Karpas-422 (cell line): ENCODE measurements around the gene ATL1. TPM values are rescaled to one million over a fixed set of nuclear protein-coding genes. Genes with fewer than 3 reads are reported as not detected.

Experiments used
- DNase-seq: peaks from one replicate; pipeline ENCODE4 v3.0.0-alpha.2; 2015
- H2AFZ ChIP-seq: fragments of 200-600 bp; sonication (generic); 2 replicates; pipeline ENCODE4 v1.6.1; 2014; ENCODE audit warnings: antibody characterized with exemption, low read length, mixed read lengths
- H3K27ac ChIP-seq: fragments of 200-600 bp; sonication (generic); 2 replicates; pipeline ENCODE4 v1.5.1; 2014; ENCODE audit warnings: mild to moderate bottlenecking, low read length, moderate library complexity
- H3K27me3 ChIP-seq: fragments of 200-600 bp; sonication (generic); 2 replicates; pipeline ENCODE4 v1.6.1; 2014; ENCODE audit warnings: low read length, mixed read lengths
- H3K36me3 ChIP-seq: fragments of 200-600 bp; sonication (generic); 2 replicates; pipeline ENCODE4 v1.6.1; 2014; ENCODE audit warnings: low read length, mixed read lengths; ENCODE audit not compliant: insufficient read depth
- H3K4me1 ChIP-seq: fragments of 200-600 bp; sonication (generic); 2 replicates; pipeline ENCODE4 v1.6.1; 2014; ENCODE audit warnings: mild to moderate bottlenecking, low read length, mixed read lengths
- H3K4me2 ChIP-seq: fragments of 200-600 bp; sonication (generic); 2 replicates; pipeline ENCODE4 v1.6.1; 2014; ENCODE audit warnings: low read length, low read depth, mild to moderate bottlenecking; ENCODE audit not compliant: poor library complexity, severe bottlenecking
- H3K4me3 ChIP-seq: fragments of 200-600 bp; sonication (generic); 2 replicates; pipeline ENCODE4 v1.5.1; 2014; ENCODE audit warnings: mild to moderate bottlenecking, antibody characterized with exemption, low read length, mixed read lengths
- H3K79me2 ChIP-seq: fragments of 200-600 bp; sonication (generic); 2 replicates; pipeline ENCODE4 v1.6.1; 2014; ENCODE audit warnings: mild to moderate bottlenecking, low read length, mixed read lengths
- H3K9ac ChIP-seq: fragments of 200-600 bp; sonication (generic); 2 replicates; pipeline ENCODE4 v1.6.0; 2014; ENCODE audit warnings: low read length
- H3K9me2 ChIP-seq: fragments of 200-600 bp; sonication (generic), shearing (Covaris generic); replicated peaks from 2 replicates; pipeline ENCODE4 v1.6.0; 2014; ENCODE audit warnings: mild to moderate bottlenecking, low read length, moderate library complexity; ENCODE audit not compliant: insufficient read depth
- H3K9me3 ChIP-seq: fragments of 300-700, 200-600 bp; sonication (generic); 2 replicates; pipeline ENCODE4 v1.6.1; 2014; ENCODE audit warnings: low read length, mixed read lengths
- H4K20me1 ChIP-seq: fragments of 200-600 bp; sonication (generic); 2 replicates; pipeline ENCODE4 v1.6.1; 2014; ENCODE audit warnings: mild to moderate bottlenecking, antibody characterized with exemption, low read length, low read depth; ENCODE audit not compliant: insufficient read depth
- total RNA-seq: library from RNA; depleted of rRNA; stranded (reverse); fragments of >200 nt; shearing (Covaris generic); gene quantifications from 2 replicates; pipeline ENCODE4 v1.2.3, GENCODE V29; 2014; ENCODE audit warnings: low replicate concordance

The ATL1 gene
- total RNA-seq, 1 experiment from 2014 or later = 3.3 TPM

GRCh38 chr14:50569714-50570274, 9.8 kb downstream of the ATL1 start:
- no peaks in the 10 kb centered on the region for H3K36me3 ChIP-seq
- no peaks in the 10 kb centered on the region for H3K79me2 ChIP-seq
- DNase-seq = no peak
- H4K20me1 ChIP-seq = no peaks in the 10 kb centered on the region
- no peak overlapping the region for H2AFZ ChIP-seq
- no peaks in the 10 kb centered on the region; the same call in 1 of the 2 replicates for H3K27me3 ChIP-seq
- no peak overlapping the region for H3K27ac ChIP-seq
- no peak overlapping the region for H3K4me3 ChIP-seq
- peaks cover 13% of the 10 kb centered on the region for H3K9me3 ChIP-seq
- no peak overlapping the region for H3K4me2 ChIP-seq
- no peaks in the 10 kb centered on the region for H3K4me1 ChIP-seq
- no peak overlapping the region for H3K9ac ChIP-seq
- no peaks in the 10 kb centered on the region for H3K9me2 ChIP-seq

- H3K36me3 ChIP-seq = no peaks in the 10 kb centered on the region
- no peaks in the 10 kb centered on the region for H3K9me2 ChIP-seq
- no peak overlapping the region for H3K4me3 ChIP-seq
- no peaks in the 10 kb centered on the region for H4K20me1 ChIP-seq
- no peak overlapping the region for H3K27ac ChIP-seq
- H3K79me2 ChIP-seq = no peaks in the 10 kb centered on the region
- DNase-seq = no peak
- peaks cover 13% of the 10 kb centered on the region for H3K9me3 ChIP-seq
- no peak overlapping the region for H3K4me2 ChIP-seq
- no peak overlapping the region for H2AFZ ChIP-seq
- H3K4me1 ChIP-seq = no peaks in the 10 kb centered on the region
- H3K9ac ChIP-seq = no peak overlapping the region
- no peaks in the 10 kb centered on the region; the same call in 1 of the 2 replicates for H3K27me3 ChIP-seq
Observed at GRCh38 chr14:50573862-50574261, 13.9 kb downstream of the ATL1 start.

GRCh38 chr14:50575769-50576168, 15.8 kb downstream of the ATL1 start:
- no peak overlapping the region for H3K27ac ChIP-seq
- no peaks in the 10 kb centered on the region; the same call in 1 of the 2 replicates for H3K27me3 ChIP-seq
- H3K36me3 ChIP-seq = no peaks in the 10 kb centered on the region
- H3K79me2 ChIP-seq = no peaks in the 10 kb centered on the region
- H3K9me2 ChIP-seq = no peaks in the 10 kb centered on the region
- H3K4me3 ChIP-seq = no peak overlapping the region
- H3K9me3 ChIP-seq = 0 out of 2 replicates have a peak, but pooled peaks cover 2% of the 10 kb centered on the region
- no peak overlapping the region for H3K9ac ChIP-seq
- no peak overlapping the region for H2AFZ ChIP-seq
- DNase-seq = no peak
- no peaks in the 10 kb centered on the region for H4K20me1 ChIP-seq
- no peaks in the 10 kb centered on the region for H3K4me1 ChIP-seq
- no peak overlapping the region for H3K4me2 ChIP-seq

- Histone ChIP-seq H3K9me2 (no peaks in the 10 kb centered on the region), H3K4me3 (no peak overlapping the region), H4K20me1 (no peaks in the 10 kb centered on the region), H3K79me2 (no peaks in the 10 kb centered on the region), H3K4me1 (no peaks in the 10 kb centered on the region), H3K4me2 (no peak overlapping the region), H3K9me3 (no peaks in the 10 kb centered on the region), H3K27me3 (no peaks in the 10 kb centered on the region), H3K9ac (no peak overlapping the region), H3K27ac (no peak overlapping the region), H3K36me3 (no peaks in the 10 kb centered on the region), H2AFZ (no peak overlapping the region)
- DNase-seq = no peak
Observed at GRCh38 chr14:50577982-50578381, 18.0 kb downstream of the ATL1 start.

GRCh38 chr14:50578433-50578832, 18.5 kb downstream of the ATL1 start:
- no peak for DNase-seq
- H3K9me2 ChIP-seq = no peaks in the 10 kb centered on the region
- H3K27me3 ChIP-seq = no peaks in the 10 kb centered on the region
- no peak overlapping the region for H2AFZ ChIP-seq
- no peaks in the 10 kb centered on the region for H3K79me2 ChIP-seq
- H3K4me1 ChIP-seq = no peaks in the 10 kb centered on the region
- H3K9me3 ChIP-seq = no peaks in the 10 kb centered on the region
- H3K4me2 ChIP-seq = no peak overlapping the region
- no peak overlapping the region for H3K4me3 ChIP-seq
- no peak overlapping the region for H3K9ac ChIP-seq
- H3K27ac ChIP-seq = no peak overlapping the region
- H3K36me3 ChIP-seq = no peaks in the 10 kb centered on the region
- H4K20me1 ChIP-seq = no peaks in the 10 kb centered on the region

GRCh38 chr14:50590464-50590863, 30.5 kb downstream of the ATL1 start:
- H3K27ac ChIP-seq = no peak overlapping the region
- no peaks in the 10 kb centered on the region for H3K9me3 ChIP-seq
- no peak overlapping the region for H3K4me2 ChIP-seq
- no peak overlapping the region for H2AFZ ChIP-seq
- H3K79me2 ChIP-seq = no peaks in the 10 kb centered on the region
- no peaks in the 10 kb centered on the region for H4K20me1 ChIP-seq
- no peaks in the 10 kb centered on the region for H3K36me3 ChIP-seq
- H3K27me3 ChIP-seq = no peaks in the 10 kb centered on the region
- H3K9ac ChIP-seq = no peak overlapping the region
- no peaks in the 10 kb centered on the region for H3K4me1 ChIP-seq
- no peak overlapping the region for H3K4me3 ChIP-seq
- no peaks in the 10 kb centered on the region for H3K9me2 ChIP-seq
- DNase-seq = no peak

- H3K9me3 ChIP-seq = no peaks in the 10 kb centered on the region
- no peak overlapping the region for H3K4me2 ChIP-seq
- no peaks in the 10 kb centered on the region for H3K27me3 ChIP-seq
- H4K20me1 ChIP-seq = no peaks in the 10 kb centered on the region
- no peak overlapping the region for H3K4me3 ChIP-seq
- no peaks in the 10 kb centered on the region for H3K9me2 ChIP-seq
- H3K79me2 ChIP-seq = no peaks in the 10 kb centered on the region
- H3K36me3 ChIP-seq = no peaks in the 10 kb centered on the region
- H3K4me1 ChIP-seq = no peaks in the 10 kb centered on the region
- H2AFZ ChIP-seq = no peak overlapping the region
- H3K27ac ChIP-seq = no peak overlapping the region
- no peak for DNase-seq
- H3K9ac ChIP-seq = no peak overlapping the region
Observed at GRCh38 chr14:50594577-50595316, 34.8 kb downstream of the ATL1 start.

GRCh38 chr14:50598765-50599164, 38.8 kb downstream of the ATL1 start:
- Histone ChIP-seq H3K36me3 (no peaks in the 10 kb centered on the region), H4K20me1 (no peaks in the 10 kb centered on the region), H3K9me3 (no peaks in the 10 kb centered on the region), H3K4me3 (no peak overlapping the region), H2AFZ (no peak overlapping the region), H3K79me2 (no peaks in the 10 kb centered on the region), H3K9ac (no peak overlapping the region), H3K9me2 (no peaks in the 10 kb centered on the region), H3K4me2 (no peak overlapping the region), H3K27ac (no peak overlapping the region), H3K4me1 (no peaks in the 10 kb centered on the region), H3K27me3 (no peaks in the 10 kb centered on the region)
- no peak for DNase-seq
